C4-2B (cell line): Measurements from ENCODE around the gene RAB14.

Experiments used
- CTCF ChIP-seq: fragments of 450-650 bp; conservative IDR thresholded peaks from 2 replicates; pipeline ENCODE4 v1.5.1; 2017; ENCODE audit warnings: mild to moderate bottlenecking
- ZFX ChIP-seq: fragments of 450-650 bp; IDR thresholded peaks from 2 replicates; pipeline ENCODE4 v1.6.1; 2017

- no peak for TF ChIP-seq CTCF
- no peak for TF ChIP-seq ZFX
Observed at GRCh38 chr9:121235512-121235911, 33.8 kb upstream of the RAB14 start.
